ENCODE measurements around the gene PRPS2. TPM values are rescaled to one million over a fixed set of nuclear protein-coding genes. Genes with fewer than 3 reads are reported as not detected.

The PRPS2 gene
- total RNA-seq, 1 donor from 2014 or later = 36.1 TPM

DNA sequence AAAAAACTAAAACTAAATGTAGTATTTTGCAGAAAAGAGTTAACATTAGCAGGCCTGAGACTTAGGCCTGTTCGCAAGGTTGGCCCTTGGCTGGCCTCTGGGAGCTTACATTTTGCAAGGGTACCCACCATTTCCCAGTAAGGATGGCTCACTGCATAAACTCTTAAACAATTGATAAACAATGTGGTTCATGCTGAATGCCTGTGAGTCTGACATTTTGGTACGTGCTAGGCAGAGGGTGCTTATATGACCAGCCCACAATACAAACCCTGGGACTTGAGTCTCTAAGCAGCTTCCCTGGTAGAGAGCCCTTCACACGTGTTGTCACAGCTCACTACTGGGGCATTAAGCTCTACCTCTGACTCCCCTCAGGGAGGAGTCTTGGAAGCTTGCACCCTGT lies 7.4 kb downstream of the PRPS2 start:
- Histone ChIP-seq H3K4me3 (ENCODE audit: low read depth, low read length) (no peak overlapping the region), H3K36me3 (ENCODE audit: control insufficient read depth, insufficient read depth, low read length) (peaks cover 1% of the 10 kb centered on the region), H3K27me3 (ENCODE audit: control insufficient read depth, insufficient read depth, low read length) (no peaks in the 10 kb centered on the region)
- TF ChIP-seq, protein P1, sequence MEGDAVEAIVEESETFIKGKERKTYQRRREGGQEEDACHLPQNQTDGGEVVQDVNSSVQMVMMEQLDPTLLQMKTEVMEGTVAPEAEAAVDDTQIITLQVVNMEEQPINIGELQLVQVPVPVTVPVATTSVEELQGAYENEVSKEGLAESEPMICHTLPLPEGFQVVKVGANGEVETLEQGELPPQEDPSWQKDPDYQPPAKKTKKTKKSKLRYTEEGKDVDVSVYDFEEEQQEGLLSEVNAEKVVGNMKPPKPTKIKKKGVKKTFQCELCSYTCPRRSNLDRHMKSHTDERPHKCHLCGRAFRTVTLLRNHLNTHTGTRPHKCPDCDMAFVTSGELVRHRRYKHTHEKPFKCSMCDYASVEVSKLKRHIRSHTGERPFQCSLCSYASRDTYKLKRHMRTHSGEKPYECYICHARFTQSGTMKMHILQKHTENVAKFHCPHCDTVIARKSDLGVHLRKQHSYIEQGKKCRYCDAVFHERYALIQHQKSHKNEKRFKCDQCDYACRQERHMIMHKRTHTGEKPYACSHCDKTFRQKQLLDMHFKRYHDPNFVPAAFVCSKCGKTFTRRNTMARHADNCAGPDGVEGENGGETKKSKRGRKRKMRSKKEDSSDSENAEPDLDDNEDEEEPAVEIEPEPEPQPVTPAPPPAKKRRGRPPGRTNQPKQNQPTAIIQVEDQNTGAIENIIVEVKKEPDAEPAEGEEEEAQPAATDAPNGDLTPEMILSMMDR (IDR thresholded peaks at IDR 0.05; ENCODE audit: insufficient read depth, low read length, severe bottlenecking) = no peak
- FAIRE-seq = peak; percentile 40
- DNase-seq (ENCODE audit: low read depth) = no peak

DNA sequence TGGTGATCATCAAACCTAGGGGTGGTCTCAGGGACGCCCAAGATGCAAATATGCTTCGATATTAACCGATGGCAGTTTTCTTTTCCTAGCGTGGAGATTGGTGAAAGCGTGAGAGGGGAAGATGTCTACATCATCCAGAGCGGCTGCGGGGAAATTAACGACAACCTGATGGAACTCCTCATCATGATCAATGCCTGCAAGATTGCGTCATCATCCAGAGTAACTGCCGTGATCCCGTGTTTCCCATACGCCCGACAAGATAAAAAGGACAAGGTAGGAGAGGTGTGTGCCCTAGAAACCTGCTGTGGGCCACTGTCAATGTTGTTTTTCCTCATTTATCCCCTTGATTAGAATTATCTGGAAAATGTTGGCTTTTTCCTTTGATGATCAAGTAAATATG lies 7.9 kb downstream of the PRPS2 start:
- H3K36me3 ChIP-seq (ENCODE audit: control insufficient read depth, insufficient read depth, low read length) = peaks cover 1% of the 10 kb centered on the region
- TF ChIP-seq, protein P1 (IDR thresholded peaks at IDR 0.05; ENCODE audit: insufficient read depth, low read length, severe bottlenecking) = no peak
- DNase-seq (ENCODE audit: low read depth) = no peak
- no peak overlapping the region for H3K4me3 ChIP-seq (ENCODE audit: low read depth, low read length)
- FAIRE-seq = no peak
- H3K27me3 ChIP-seq (ENCODE audit: control insufficient read depth, insufficient read depth, low read length) = no peaks in the 10 kb centered on the region

DNA sequence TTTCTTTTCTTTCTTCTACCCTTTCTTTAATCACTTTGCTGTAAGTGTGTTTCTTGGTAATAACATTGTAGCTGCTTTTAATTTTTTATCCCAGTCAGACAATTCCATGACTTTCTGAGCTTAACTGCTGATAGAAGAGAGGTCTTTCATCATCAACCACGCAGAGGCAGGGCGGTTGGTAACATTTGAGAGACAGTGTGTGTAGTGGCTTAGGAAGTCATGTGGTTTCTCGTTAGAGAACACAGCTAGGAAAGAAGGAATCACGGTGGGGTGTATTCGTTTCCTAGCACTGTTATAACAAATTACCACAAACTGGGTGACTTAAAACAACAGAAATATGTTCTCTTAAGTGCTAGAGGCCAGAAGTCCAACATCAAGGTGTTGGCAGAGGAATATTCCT lies 11.5 kb downstream of the PRPS2 start:
- no peak overlapping the region for H3K4me3 ChIP-seq (ENCODE audit: low read depth, low read length)
- DNase-seq (ENCODE audit: low read depth) (no peak), FAIRE-seq (no peak)
- TF ChIP-seq, protein P1 (IDR thresholded peaks at IDR 0.05; ENCODE audit: insufficient read depth, low read length, severe bottlenecking) = no peak
- no peaks in the 10 kb centered on the region for H3K27me3 ChIP-seq (ENCODE audit: control insufficient read depth, insufficient read depth, low read length)
- H3K36me3 ChIP-seq (ENCODE audit: control insufficient read depth, insufficient read depth, low read length) = peaks cover 1% of the 10 kb centered on the region

DNA sequence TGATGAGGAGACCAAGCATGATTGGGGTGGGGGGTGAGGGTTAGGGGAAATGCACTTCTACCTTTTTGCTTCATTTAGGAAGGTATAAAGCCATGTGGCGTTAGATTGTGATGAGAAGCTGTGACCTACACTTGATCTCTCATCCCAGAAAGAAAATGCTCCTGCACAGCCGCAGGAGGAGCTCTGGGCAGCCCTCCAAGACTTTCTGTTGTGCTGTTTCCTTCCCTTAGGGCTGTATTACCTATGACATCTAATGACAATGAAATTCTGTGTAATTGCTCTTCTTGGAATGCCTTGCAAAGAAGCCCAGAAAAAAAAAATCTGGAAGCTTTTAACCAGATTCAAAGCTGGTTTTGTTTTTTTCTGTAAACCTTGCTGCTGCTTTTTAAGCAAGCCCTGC lies 13.4 kb downstream of the PRPS2 start:
- no peak for FAIRE-seq
- peak; percentile 5 for DNase-seq (ENCODE audit: low read depth)
- Histone ChIP-seq H3K36me3 (ENCODE audit: control insufficient read depth, insufficient read depth, low read length) (no peaks in the 10 kb centered on the region), H3K4me3 (ENCODE audit: low read depth, low read length) (no peak overlapping the region), H3K27me3 (ENCODE audit: control insufficient read depth, insufficient read depth, low read length) (no peaks in the 10 kb centered on the region)
- TF ChIP-seq, protein P1 (IDR thresholded peaks at IDR 0.05; ENCODE audit: insufficient read depth, low read length, severe bottlenecking) = no peak

DNA sequence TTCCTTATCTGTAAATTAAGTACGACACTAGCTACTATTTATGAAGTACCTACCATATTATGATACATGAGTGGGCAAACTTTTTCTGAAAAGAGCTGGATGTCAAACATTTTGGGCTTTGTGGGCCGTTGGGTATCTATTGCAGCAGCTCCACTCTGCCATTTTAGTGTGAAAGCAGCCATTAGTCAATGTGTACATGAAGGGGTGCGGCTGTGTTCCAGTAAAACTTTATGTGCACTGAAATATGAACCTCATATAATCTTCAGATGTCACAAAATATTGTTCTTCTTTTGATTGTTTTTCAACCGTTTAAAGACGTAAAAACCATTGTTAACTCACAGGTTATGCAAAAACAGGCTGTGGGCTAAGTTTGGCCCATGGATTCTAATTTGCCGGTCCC lies 14.1 kb downstream of the PRPS2 start:
- H3K4me3 ChIP-seq (ENCODE audit: low read depth, low read length) = no peak overlapping the region
- no peaks in the 10 kb centered on the region for H3K27me3 ChIP-seq (ENCODE audit: control insufficient read depth, insufficient read depth, low read length)
- no peak for DNase-seq (ENCODE audit: low read depth)
- no peaks in the 10 kb centered on the region for H3K36me3 ChIP-seq (ENCODE audit: control insufficient read depth, insufficient read depth, low read length)
- TF ChIP-seq, protein P1 (IDR thresholded peaks at IDR 0.05; ENCODE audit: insufficient read depth, low read length, severe bottlenecking) = no peak
- FAIRE-seq = no peak

DNA sequence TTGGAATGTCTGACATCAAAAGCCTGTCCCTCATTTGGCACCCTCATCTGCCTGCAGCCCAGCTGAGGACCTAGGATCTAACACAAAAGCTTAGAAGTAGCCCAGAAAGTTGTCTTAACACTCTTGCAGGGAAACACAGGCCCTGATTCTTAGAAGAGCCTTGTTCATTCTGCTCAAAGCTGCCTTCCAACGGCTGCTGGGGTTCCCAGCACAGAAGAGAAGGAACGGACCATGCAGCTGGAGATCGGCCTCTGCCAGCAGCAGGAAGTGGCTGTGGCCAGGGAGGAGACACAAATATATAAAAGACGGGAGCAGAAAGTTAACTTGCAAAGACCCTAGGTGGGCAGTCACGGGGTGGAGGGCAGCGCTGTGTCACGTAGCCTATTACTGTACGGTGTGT lies 20.4 kb downstream of the PRPS2 start:
- no peaks in the 10 kb centered on the region for H3K36me3 ChIP-seq (ENCODE audit: control insufficient read depth, insufficient read depth, low read length)
- no peaks in the 10 kb centered on the region for H3K27me3 ChIP-seq (ENCODE audit: control insufficient read depth, insufficient read depth, low read length)
- no peak for FAIRE-seq

More for the DNA sequence above, 20.4 kb downstream of the PRPS2 start:
- DNase-seq (ENCODE audit: low read depth) = no peak
- no peak overlapping the region for H3K4me3 ChIP-seq (ENCODE audit: low read depth, low read length)
- TF ChIP-seq, protein P1 (IDR thresholded peaks at IDR 0.05; ENCODE audit: insufficient read depth, low read length, severe bottlenecking) = no peak

Data from bronchial epithelial cell (primary cell).